Measurements from ENCODE around the gene MROH8.
"Not testable (repeated sequence)": the region's sequence is repeated elsewhere in the genome, so short reads cannot be mapped to it uniquely, and the experiment has no call there.

MROH8 gene

GRCh38 chr20:37155987-37156386 is 23.4 kb downstream of the MROH8 start:
- no peak overlapping the region for H3K27ac Mint-ChIP-seq
- H3K4me1 Mint-ChIP-seq, result no peaks in the 10 kb centered on the region
- H3K9me3 Mint-ChIP-seq, result no peaks in the 10 kb centered on the region
- no peaks in the 10 kb centered on the region for H3K36me3 Mint-ChIP-seq
- CTCF ChIA-PET, result interaction anchor here (0.7 kb wide), 1 partner anchor 60 kb away, joined by 3 read pairs; the partner anchor contains the start of gene RBL1
- peaks cover 1% of the 10 kb centered on the region for H3K27me3 Mint-ChIP-seq
- H3K4me3 Mint-ChIP-seq, result no peak overlapping the region
- no peak for DNase-seq

GRCh38 chr20:37154684-37155298 is 24.6 kb downstream of the MROH8 start:
- H3K27ac Mint-ChIP-seq, result no peak overlapping the region
- CTCF ChIA-PET, result no interaction called here
- H3K36me3 Mint-ChIP-seq, result no peaks in the 10 kb centered on the region
- no peaks in the 10 kb centered on the region for H3K9me3 Mint-ChIP-seq
- H3K4me3 Mint-ChIP-seq, result no peak overlapping the region
- H3K27me3 Mint-ChIP-seq, result no peaks in the 10 kb centered on the region
- DNase-seq, result no peak
- H3K4me1 Mint-ChIP-seq, result no peaks in the 10 kb centered on the region

- Mint-ChIP-seq H3K4me3 (no peak overlapping the region), H3K36me3 (no peaks in the 10 kb centered on the region), H3K27me3 (no peaks in the 10 kb centered on the region), H3K4me1 (no peaks in the 10 kb centered on the region), H3K9me3 (no peaks in the 10 kb centered on the region), H3K27ac (no peak overlapping the region)
- CTCF ChIA-PET, result no interaction called here
- DNase-seq, result no peak
Observed at GRCh38 chr20:37152284-37152683, 27.1 kb downstream of the MROH8 start.

- no peaks in the 10 kb centered on the region for H3K9me3 Mint-ChIP-seq
- H3K4me3 Mint-ChIP-seq, result no peak overlapping the region
- DNase-seq, result no peak
- H3K27ac Mint-ChIP-seq, result no peak overlapping the region
- no peaks in the 10 kb centered on the region for H3K36me3 Mint-ChIP-seq
- CTCF ChIA-PET, result no interaction called here
- H3K4me1 Mint-ChIP-seq, result no peaks in the 10 kb centered on the region
- H3K27me3 Mint-ChIP-seq, result no peaks in the 10 kb centered on the region
Observed at GRCh38 chr20:37151529-37151928, 27.8 kb downstream of the MROH8 start.

GRCh38 chr20:37150864-37151263 is 28.5 kb downstream of the MROH8 start:
- H3K9me3 Mint-ChIP-seq, H3K4me3 Mint-ChIP-seq, DNase-seq, H3K27ac Mint-ChIP-seq, H3K27me3 Mint-ChIP-seq, H3K36me3 Mint-ChIP-seq, CTCF ChIA-PET, H3K4me1 Mint-ChIP-seq: not testable (repeated sequence)

- Mint-ChIP-seq H3K36me3 (no peaks in the 10 kb centered on the region), H3K27me3 (no peaks in the 10 kb centered on the region), H3K4me1 (no peaks in the 10 kb centered on the region), H3K4me3 (no peak overlapping the region), H3K27ac (no peak overlapping the region), H3K9me3 (no peaks in the 10 kb centered on the region)
- CTCF ChIA-PET, result no interaction called here
- DNase-seq, result no peak
Observed at GRCh38 chr20:37147250-37147649, 32.1 kb downstream of the MROH8 start.

- Mint-ChIP-seq H3K27ac (no peak overlapping the region), H3K36me3 (no peaks in the 10 kb centered on the region), H3K4me1 (no peaks in the 10 kb centered on the region), H3K9me3 (no peaks in the 10 kb centered on the region), H3K27me3 (no peaks in the 10 kb centered on the region), H3K4me3 (no peak overlapping the region)
- DNase-seq, result no peak
- CTCF ChIA-PET, result interaction anchor here (0.6 kb wide), 1 partner anchor 1065 kb away, joined by 3 read pairs; no protein-coding TSS in a partner anchor
Observed at GRCh38 chr20:37144856-37145404, 34.4 kb downstream of the MROH8 start.

- Mint-ChIP-seq H3K9me3 (no peaks in the 10 kb centered on the region), H3K27ac (no peak overlapping the region), H3K27me3 (no peaks in the 10 kb centered on the region), H3K4me1 (no peaks in the 10 kb centered on the region), H3K4me3 (no peak overlapping the region), H3K36me3 (no peaks in the 10 kb centered on the region)
- CTCF ChIA-PET, result no interaction called here
- DNase-seq, result no peak
Observed at GRCh38 chr20:37142708-37143107, 36.6 kb downstream of the MROH8 start.

GRCh38 chr20:37137547-37137946 is 41.8 kb downstream of the MROH8 start:
- CTCF ChIA-PET, result no interaction called here
- Mint-ChIP-seq H3K4me1 (no peaks in the 10 kb centered on the region), H3K9me3 (no peaks in the 10 kb centered on the region), H3K27ac (no peak overlapping the region), H3K36me3 (no peaks in the 10 kb centered on the region), H3K27me3 (peaks cover 5% of the 10 kb centered on the region), H3K4me3 (no peak overlapping the region)
- DNase-seq, result no peak

- H3K27ac Mint-ChIP-seq, result no peak overlapping the region
- no peaks in the 10 kb centered on the region for H3K9me3 Mint-ChIP-seq
- no peaks in the 10 kb centered on the region for H3K36me3 Mint-ChIP-seq
- peaks cover 10% of the 10 kb centered on the region for H3K27me3 Mint-ChIP-seq
- peaks cover 7% of the 10 kb centered on the region for H3K4me1 Mint-ChIP-seq
- DNase-seq, result no peak
- no peak overlapping the region for H3K4me3 Mint-ChIP-seq
- CTCF ChIA-PET, result no interaction called here
Observed at GRCh38 chr20:37133952-37134351, 45.4 kb downstream of the MROH8 start.

- peaks cover 14% of the 10 kb centered on the region for H3K27me3 Mint-ChIP-seq
- H3K9me3 Mint-ChIP-seq, result no peaks in the 10 kb centered on the region
- H3K4me1 Mint-ChIP-seq, result peaks cover 7% of the 10 kb centered on the region
- H3K27ac Mint-ChIP-seq, result no peak overlapping the region
- H3K4me3 Mint-ChIP-seq, result no peak overlapping the region
- CTCF ChIA-PET, result no interaction called here
- no peaks in the 10 kb centered on the region for H3K36me3 Mint-ChIP-seq
- no peak for DNase-seq
Observed at GRCh38 chr20:37131486-37131885, 47.9 kb downstream of the MROH8 start.

- no peak for DNase-seq
- H3K27ac Mint-ChIP-seq, result no peak overlapping the region
Observed at GRCh38 chr20:37128803-37129202, 50.5 kb downstream of the MROH8 start.

GRCh38 chr20:37126290-37126689 is 53.1 kb downstream of the MROH8 start:
- CTCF ChIA-PET, result not testable (repeated sequence)

More at GRCh38 chr20:37128803-37129202, 50.5 kb downstream of the MROH8 start:
- Mint-ChIP-seq H3K36me3 (no peaks in the 10 kb centered on the region), H3K9me3 (no peaks in the 10 kb centered on the region), H3K4me3 (no peak overlapping the region), H3K4me1 (peaks cover 7% of the 10 kb centered on the region), H3K27me3 (peaks cover 14% of the 10 kb centered on the region)
- CTCF ChIA-PET, result no interaction called here

GRCh38 chr20:37123441-37123840 is 55.9 kb downstream of the MROH8 start:
- H3K4me3 Mint-ChIP-seq, result no peak overlapping the region
- no peaks in the 10 kb centered on the region for H3K36me3 Mint-ChIP-seq
- no peak overlapping the region for H3K27ac Mint-ChIP-seq
- H3K27me3 Mint-ChIP-seq, result peaks cover 7% of the 10 kb centered on the region
- CTCF ChIA-PET, result no interaction called here
- no peaks in the 10 kb centered on the region for H3K4me1 Mint-ChIP-seq
- H3K9me3 Mint-ChIP-seq, result no peaks in the 10 kb centered on the region
- DNase-seq, result no peak

More at GRCh38 chr20:37126290-37126689, 53.1 kb downstream of the MROH8 start:
- not testable (repeated sequence) for H3K27me3 Mint-ChIP-seq, H3K36me3 Mint-ChIP-seq, H3K27ac Mint-ChIP-seq, H3K4me3 Mint-ChIP-seq, H3K4me1 Mint-ChIP-seq, H3K9me3 Mint-ChIP-seq, DNase-seq

- DNase-seq, result no peak
- Mint-ChIP-seq H3K27me3 (peaks cover 9% of the 10 kb centered on the region), H3K9me3 (no peaks in the 10 kb centered on the region), H3K4me1 (no peaks in the 10 kb centered on the region), H3K4me3 (no peak overlapping the region), H3K27ac (no peak overlapping the region), H3K36me3 (no peaks in the 10 kb centered on the region)
- CTCF ChIA-PET, result interaction anchor here (0.7 kb wide), 1 partner anchor 26 kb away, joined by 3 read pairs; no protein-coding TSS in a partner anchor
Observed at GRCh38 chr20:37120497-37120896, 58.9 kb downstream of the MROH8 start.

Data from activated naive CD4-positive, alpha-beta T cell treated with anti-CD3 and anti-CD28 coated beads, Interleukin-2, amount 10 ng/mL, durations not matched to agents 7 days and 5 days (primary cell).